ENCODE data around the gene CABP4.
"Not testable (repeated sequence)": the region's sequence is repeated elsewhere in the genome, so short reads cannot be mapped to it uniquely, and the experiment has no call there.

Gene CABP4

DNA sequence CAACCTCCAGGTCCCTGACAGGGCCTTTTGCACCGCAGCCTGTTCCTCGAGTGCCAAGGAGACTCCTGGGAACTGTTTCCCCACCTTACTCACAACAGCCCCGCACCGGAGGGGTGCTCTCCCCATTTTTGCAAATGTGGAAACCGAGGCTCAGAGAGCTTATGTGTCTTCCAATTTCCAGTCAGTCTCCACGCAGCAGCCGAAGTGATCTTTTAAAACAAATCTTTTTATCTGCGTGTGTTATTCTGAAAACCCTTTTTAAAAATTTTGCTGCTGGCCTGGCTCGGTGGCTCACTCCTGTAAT is 14.3 kb downstream of the CABP4 start:
- peak overlapping the region; percentile 55 to 88 for H3K4me3 ChIP-seq (ENCODE audit: insufficient read depth in 1 of 2, low read depth in 1 of 2, low read length in 2 of 2)
- no peak overlapping the region for H2BK120ac ChIP-seq (ENCODE audit: low read depth, low read length)
- peak overlapping the region; percentile 26 for H2BK15ac ChIP-seq (ENCODE audit: low read depth, poor library complexity, severe bottlenecking)
- H3K9ac ChIP-seq (ENCODE audit: low read length) = peak overlapping the region; percentile 94
- H3K79me1 ChIP-seq (replicated peaks; ENCODE audit: low read length, poor library complexity, severe bottlenecking) = peaks cover 17% of the 10 kb centered on the region
- DNase-seq = no peak
- H2AFZ ChIP-seq (ENCODE audit: low read depth, low read length) = peak overlapping the region; percentile 66
- peak overlapping the region; percentile 5 for H2AK5ac ChIP-seq (ENCODE audit: low read length, severe bottlenecking)
- no peak overlapping the region for H2BK12ac ChIP-seq (ENCODE audit: low read length in 2 of 2)
- H3K4me2 ChIP-seq (ENCODE audit: low read length, poor library complexity, severe bottlenecking) = peak overlapping the region; percentile 79
- peak overlapping the region; percentile 89 for H4K91ac ChIP-seq (ENCODE audit: low read length)
- H3K4me1 ChIP-seq (ENCODE audit: control insufficient read depth, insufficient read depth, low read depth, low read length) = peaks cover 24% of the 10 kb centered on the region
- no peaks in the 10 kb centered on the region for H3K9me3 ChIP-seq (ENCODE audit: control insufficient read depth, low read length)
- no peak overlapping the region for H3K23ac ChIP-seq (ENCODE audit: low read length in 2 of 2)
- WGBS = 45% methylated on average over 9 of the region's 9 CpGs
- H3K4ac ChIP-seq (ENCODE audit: low read depth in 1 of 2, low read length in 2 of 2) = peak overlapping the region in 1 of 2 experiments; percentile 60
- peaks cover 13% of the 10 kb centered on the region in 2 experiments for H3K36me3 ChIP-seq (ENCODE audit: control insufficient read depth in 1 of 2, insufficient read depth in 2 of 2, low read depth in 1 of 2, low read length in 2 of 2)
- H4K8ac ChIP-seq (ENCODE audit: low read length) = peak overlapping the region; percentile 98
- peak overlapping the region; percentile 61 for H3K27ac ChIP-seq (ENCODE audit: low read length, poor library complexity, severe bottlenecking)
- H3K27me3 ChIP-seq (ENCODE audit: control insufficient read depth in 1 of 2, insufficient read depth in 1 of 2, low read length in 2 of 2) = no peaks in the 10 kb centered on the region
- no peak overlapping the region for H2BK5ac ChIP-seq (ENCODE audit: low read depth, low read length, poor library complexity, severe bottlenecking)
- no peak overlapping the region for H3K14ac ChIP-seq (ENCODE audit: low read length in 2 of 2)
- peak overlapping the region; percentile 69 to 89 for H3K18ac ChIP-seq (ENCODE audit: low read depth in 1 of 2, low read length in 2 of 2)

GRCh38 chr11:67470337-67471002 is 15.3 kb downstream of the CABP4 start:
- Histone ChIP-seq H3K18ac (ENCODE audit: low read depth in 1 of 2, low read length in 2 of 2) (no peak overlapping the region), H2BK120ac (ENCODE audit: low read depth, low read length) (no peak overlapping the region), H3K36me3 (ENCODE audit: control insufficient read depth in 1 of 2, insufficient read depth in 2 of 2, low read depth in 1 of 2, low read length in 2 of 2) (peaks cover 9 to 13% of the 10 kb centered on the region in 2 experiments), H2BK15ac (ENCODE audit: low read depth, poor library complexity, severe bottlenecking) (no peak overlapping the region), H2BK5ac (ENCODE audit: low read depth, low read length, poor library complexity, severe bottlenecking) (no peak overlapping the region), H3K4me3 (ENCODE audit: insufficient read depth in 1 of 2, low read depth in 1 of 2, low read length in 2 of 2) (no peak overlapping the region), H4K91ac (ENCODE audit: low read length) (no peak overlapping the region), H3K4me1 (ENCODE audit: control insufficient read depth, insufficient read depth, low read depth, low read length) (peaks cover 18% of the 10 kb centered on the region), H3K27me3 (ENCODE audit: control insufficient read depth in 1 of 2, insufficient read depth in 1 of 2, low read length in 2 of 2) (no peaks in the 10 kb centered on the region), H3K4me2 (ENCODE audit: low read length, poor library complexity, severe bottlenecking) (no peak overlapping the region), H2AK5ac (ENCODE audit: low read length, severe bottlenecking) (no peak overlapping the region), H3K79me1 (replicated peaks; ENCODE audit: low read length, poor library complexity, severe bottlenecking) (peaks cover 14% of the 10 kb centered on the region), H2BK12ac (ENCODE audit: low read length in 2 of 2) (no peak overlapping the region), H3K23ac (ENCODE audit: low read length in 2 of 2) (no peak overlapping the region), H3K9ac (ENCODE audit: low read length) (no peak overlapping the region), H4K8ac (ENCODE audit: low read length) (peak overlapping the region; percentile 16), H3K14ac (ENCODE audit: low read length in 2 of 2) (no peak overlapping the region), H3K9me3 (ENCODE audit: control insufficient read depth, low read length) (no peaks in the 10 kb centered on the region), H3K4ac (ENCODE audit: low read depth in 1 of 2, low read length in 2 of 2) (no peak overlapping the region), H2AFZ (ENCODE audit: low read depth, low read length) (no peak overlapping the region), H3K27ac (ENCODE audit: low read length, poor library complexity, severe bottlenecking) (no peak overlapping the region)
- DNase-seq = no peak
- WGBS = 76% methylated on average over 6 of the region's 8 CpGs

DNA sequence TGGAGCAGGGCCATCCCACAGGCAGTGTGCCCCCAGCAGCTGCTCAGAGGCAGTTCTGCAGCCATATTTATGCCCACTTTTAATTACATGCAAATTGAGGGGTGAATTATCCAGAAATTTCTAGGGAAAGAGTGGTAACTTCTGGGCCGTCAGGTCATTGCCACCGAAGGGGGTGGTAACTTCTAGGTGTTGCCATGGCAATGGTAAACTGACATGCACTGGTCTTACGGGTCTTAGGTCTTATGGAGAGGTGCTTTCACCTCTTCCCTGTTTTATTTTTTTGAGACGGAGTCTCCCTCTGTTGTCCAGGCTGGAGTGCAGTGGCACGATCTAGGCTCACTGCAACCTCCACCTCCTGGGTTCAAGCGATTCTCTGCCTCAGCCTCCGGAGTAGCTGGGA is 17.7 kb downstream of the CABP4 start:
- H3K27ac ChIP-seq (ENCODE audit: low read length, poor library complexity, severe bottlenecking) = no peak overlapping the region
- no peak overlapping the region for H2AFZ ChIP-seq (ENCODE audit: low read depth, low read length)
- H4K91ac ChIP-seq (ENCODE audit: low read length) = no peak overlapping the region
- no peak overlapping the region for H3K4ac ChIP-seq (ENCODE audit: low read depth in 1 of 2, low read length in 2 of 2)
- H3K9me3 ChIP-seq (ENCODE audit: control insufficient read depth, low read length) = no peaks in the 10 kb centered on the region
- no peak overlapping the region for H3K14ac ChIP-seq (ENCODE audit: low read length in 2 of 2)
- H3K4me1 ChIP-seq (ENCODE audit: control insufficient read depth, insufficient read depth, low read depth, low read length) = peaks cover 7% of the 10 kb centered on the region
- H2BK120ac ChIP-seq (ENCODE audit: low read depth, low read length) = no peak overlapping the region
- no peak overlapping the region for H3K4me2 ChIP-seq (ENCODE audit: low read length, poor library complexity, severe bottlenecking)
- H2BK15ac ChIP-seq (ENCODE audit: low read depth, poor library complexity, severe bottlenecking) = no peak overlapping the region
- H2BK5ac ChIP-seq (ENCODE audit: low read depth, low read length, poor library complexity, severe bottlenecking) = no peak overlapping the region
- H2AK5ac ChIP-seq (ENCODE audit: low read length, severe bottlenecking) = no peak overlapping the region
- no peak overlapping the region for H4K8ac ChIP-seq (ENCODE audit: low read length)
- no peak overlapping the region for H3K23ac ChIP-seq (ENCODE audit: low read length in 2 of 2)
- 87% methylated on average over 7 of the region's 7 CpGs for WGBS
- H3K4me3 ChIP-seq (ENCODE audit: insufficient read depth in 1 of 2, low read depth in 1 of 2, low read length in 2 of 2) = no peak overlapping the region
- H3K9ac ChIP-seq (ENCODE audit: low read length) = no peak overlapping the region
- peaks cover 4% of the 10 kb centered on the region for H3K79me1 ChIP-seq (replicated peaks; ENCODE audit: low read length, poor library complexity, severe bottlenecking)
- H2BK12ac ChIP-seq (ENCODE audit: low read length in 2 of 2) = no peak overlapping the region
- H3K18ac ChIP-seq (ENCODE audit: low read depth in 1 of 2, low read length in 2 of 2) = no peak overlapping the region
- H3K27me3 ChIP-seq (ENCODE audit: control insufficient read depth in 1 of 2, insufficient read depth in 1 of 2, low read length in 2 of 2) = no peaks in the 10 kb centered on the region
- no peak for DNase-seq
- no peaks in the 10 kb centered on the region for H3K36me3 ChIP-seq (ENCODE audit: control insufficient read depth in 1 of 2, insufficient read depth in 2 of 2, low read depth in 1 of 2, low read length in 2 of 2)

- 94% methylated on average over 10 of the region's 10 CpGs for WGBS
These were observed 21.5 kb downstream of the CABP4 start for GRCh38 chr11:67476692-67477091.

More at GRCh38 chr11:67476692-67477091, 21.5 kb downstream of the CABP4 start:
- H3K4me3 ChIP-seq (ENCODE audit: insufficient read depth in 1 of 2, low read depth in 1 of 2, low read length in 2 of 2); H2BK15ac ChIP-seq (ENCODE audit: low read depth, poor library complexity, severe bottlenecking); H3K23ac ChIP-seq (ENCODE audit: low read length in 2 of 2); H3K4me1 ChIP-seq (ENCODE audit: control insufficient read depth, insufficient read depth, low read depth, low read length); DNase-seq; H3K4ac ChIP-seq (ENCODE audit: low read depth in 1 of 2, low read length in 2 of 2); H3K18ac ChIP-seq (ENCODE audit: low read depth in 1 of 2, low read length in 2 of 2); H2AFZ ChIP-seq (ENCODE audit: low read depth, low read length); H3K9ac ChIP-seq (ENCODE audit: low read length); H4K91ac ChIP-seq (ENCODE audit: low read length); H3K79me1 ChIP-seq (replicated peaks; ENCODE audit: low read length, poor library complexity, severe bottlenecking); H2BK12ac ChIP-seq (ENCODE audit: low read length in 2 of 2); H3K9me3 ChIP-seq (ENCODE audit: control insufficient read depth, low read length); H3K14ac ChIP-seq (ENCODE audit: low read length in 2 of 2); H2AK5ac ChIP-seq (ENCODE audit: low read length, severe bottlenecking); H3K36me3 ChIP-seq (ENCODE audit: control insufficient read depth in 1 of 2, insufficient read depth in 2 of 2, low read depth in 1 of 2, low read length in 2 of 2); H3K4me2 ChIP-seq (ENCODE audit: low read length, poor library complexity, severe bottlenecking); H2BK120ac ChIP-seq (ENCODE audit: low read depth, low read length); H3K27me3 ChIP-seq (ENCODE audit: control insufficient read depth in 1 of 2, insufficient read depth in 1 of 2, low read length in 2 of 2); H3K27ac ChIP-seq (ENCODE audit: low read length, poor library complexity, severe bottlenecking); H2BK5ac ChIP-seq (ENCODE audit: low read depth, low read length, poor library complexity, severe bottlenecking): not testable (repeated sequence)
- peak overlapping the region; percentile 6 for H4K8ac ChIP-seq (ENCODE audit: low read length)

Data from mesenchymal stem cell (in vitro differentiated cells and primary cell).